WTC11 (cell line): Measurements from ENCODE around the gene COL5A1. TPM values are rescaled to one million over a fixed set of nuclear protein-coding genes. Genes with fewer than 3 reads are reported as not detected.

Source experiments
- ATAC-seq: fragments of 200-7000 bp; cut with Tn5 transposase; 2 replicates; pipeline ENCODE4 v1.10.0; 2021; ENCODE audit warnings: mild to moderate bottlenecking, moderate library complexity
- CTCF ChIA-PET: fragments of 300-600 bp; sonication (Branson Sonifier 250); formaldehyde crosslinking; loops from one replicate; lab custom pipeline; 2021; ENCODE audit warnings: antibody characterized with exemption; lab: Charles Lee
- POLR2A ChIA-PET: fragments of 350-600 bp; sonication (Branson Sonifier 250); formaldehyde crosslinking; loops from one replicate; lab custom pipeline; 2021; ENCODE audit warnings: antibody characterized with exemption; lab: Charles Lee
- DNase-seq: peaks from one replicate; pipeline ENCODE4 v3.0.0; 2021; ENCODE audit warnings: low spot score
- H3K27ac Mint-ChIP-seq: 2 replicates; pipeline ENCODE4 v1.8.0; 2021; ENCODE audit warnings: mixed read lengths
- H3K27me3 Mint-ChIP-seq: 2 replicates; pipeline ENCODE4 v1.8.0; 2021; ENCODE audit warnings: low read depth, mild to moderate bottlenecking, moderate library complexity, mixed read lengths
- H3K36me3 Mint-ChIP-seq: 2 replicates; pipeline ENCODE4 v1.8.0; 2021; ENCODE audit warnings: mixed read lengths
- H3K4me1 Mint-ChIP-seq: 2 replicates; pipeline ENCODE4 v1.8.0; 2022; ENCODE audit warnings: mixed read lengths
- H3K4me3 Mint-ChIP-seq: 2 replicates; pipeline ENCODE4 v1.8.0; 2021; ENCODE audit warnings: mild to moderate bottlenecking, moderate library complexity, mixed read lengths
- H3K9me3 Mint-ChIP-seq: 2 replicates; pipeline ENCODE4 v1.8.0; 2021; ENCODE audit warnings: mixed read lengths
- ATF2 ChIP-seq: sonication (generic); formaldehyde crosslinking; IDR thresholded peaks from 2 replicates; pipeline ENCODE4 v1.8.1; 2022; ENCODE audit warnings: low read depth, missing genetic modification reagents, borderline replicate concordance
- CREB1 ChIP-seq: sonication (generic); formaldehyde crosslinking; IDR thresholded peaks from 2 replicates; pipeline ENCODE4 v1.8.0; 2023; ENCODE audit warnings: mild to moderate bottlenecking, missing genetic modification reagents
- CREM ChIP-seq: sonication (generic); formaldehyde crosslinking; IDR thresholded peaks from 2 replicates; pipeline ENCODE4 v1.8.1; 2022; ENCODE audit warnings: mild to moderate bottlenecking, missing genetic modification reagents, moderate library complexity
- E2F4 ChIP-seq: sonication (generic); formaldehyde crosslinking; IDR thresholded peaks from 2 replicates; pipeline ENCODE4 v1.8.1; 2022; ENCODE audit warnings: low read depth, mild to moderate bottlenecking, moderate library complexity, missing genetic modification reagents, borderline replicate concordance
- FOXP1 ChIP-seq: sonication (generic); formaldehyde crosslinking; IDR thresholded peaks from 2 replicates; pipeline ENCODE4 v1.8.0; 2022; ENCODE audit warnings: missing genetic modification reagents, mild to moderate bottlenecking, moderate library complexity, borderline replicate concordance
- JAZF1 ChIP-seq: fragments of 250-450 bp; sonication (Bioruptor Pico); IDR thresholded peaks from 2 replicates; pipeline ENCODE4 v1.9.0; 2021; ENCODE audit warnings: moderate library complexity, mild to moderate bottlenecking, inconsistent platforms
- NR2C2 ChIP-seq: sonication (generic); formaldehyde crosslinking; IDR thresholded peaks from 2 replicates; pipeline ENCODE4 v1.8.0; 2022; ENCODE audit warnings: mild to moderate bottlenecking, missing genetic modification reagents
- PREB ChIP-seq: sonication (generic); formaldehyde crosslinking; IDR thresholded peaks from 2 replicates; pipeline ENCODE4 v1.8.1; 2022; ENCODE audit warnings: mild to moderate bottlenecking, missing genetic modification reagents, moderate library complexity, borderline replicate concordance
- RORB ChIP-seq: fragments of 250-450 bp; sonication (Bioruptor Pico); IDR thresholded peaks from 2 replicates; pipeline ENCODE4 v1.9.0; 2021; ENCODE audit warnings: mild to moderate bottlenecking
- TEAD4 ChIP-seq: sonication (generic); formaldehyde crosslinking; IDR thresholded peaks from 2 replicates; pipeline ENCODE4 v1.8.0; 2022; ENCODE audit warnings: mild to moderate bottlenecking, missing genetic modification reagents
- ZNF671 ChIP-seq: fragments of 250-450 bp; sonication (Bioruptor Pico); IDR thresholded peaks from 2 replicates; pipeline ENCODE4 v1.8.0; 2021; ENCODE audit warnings: mild to moderate bottlenecking
- total RNA-seq: library from RNA; stranded (reverse); gene quantifications from 3 replicates; pipeline ENCODE4 v1.2.3, GENCODE V29; 2021
- TF ChIP-seq, protein P1 (sequence below): fragments of 200-600 bp; IDR thresholded peaks from 2 replicates; pipeline ENCODE4 v1.8.0; 2022; ENCODE audit warnings: antibody characterized with exemption
- TF ChIP-seq, protein P2 (sequence below): fragments of 250-450 bp; sonication (Bioruptor Pico); IDR thresholded peaks from 2 replicates; pipeline ENCODE4 v1.8.0; 2021; ENCODE audit warnings: mild to moderate bottlenecking
- TF ChIP-seq, protein P3 (sequence below): sonication (generic); formaldehyde crosslinking; IDR thresholded peaks from 2 replicates; pipeline ENCODE4 v1.8.1; 2023; ENCODE audit warnings: mild to moderate bottlenecking, missing genetic modification reagents, moderate library complexity
- TF ChIP-seq, protein P4 (sequence below): fragments of 250-450 bp; sonication (Bioruptor Pico); conservative IDR thresholded peaks from 2 replicates; pipeline ENCODE4 v1.9.0; 2021; ENCODE audit warnings: mild to moderate bottlenecking

The COL5A1 gene
- total RNA-seq, 1 experiment from 2014 or later, result 13.5 TPM

GRCh38 chr9:134778156-134778555 is 136.6 kb downstream of the COL5A1 start:
- Mint-ChIP-seq H3K27me3 (no peaks in the 10 kb centered on the region), H3K9me3 (no peaks in the 10 kb centered on the region), H3K4me1 (no peaks in the 10 kb centered on the region; the same call in 1 of the 2 replicates), H3K27ac (no peak overlapping the region), H3K36me3 (no peaks in the 10 kb centered on the region), H3K4me3 (no peak overlapping the region)
- DNase-seq (no peak), ATAC-seq (no peak)
- ChIA-PET POLR2A (interaction anchor here (0.5 kb wide), 1 partner anchor 83 kb away, joined by 3 read pairs; no protein-coding TSS in a partner anchor), CTCF (interaction anchor here (0.5 to 2.2 kb wide), 53 partner anchors 9 to 409 kb away, joined by 3 to 24 read pairs (median 4); no protein-coding TSS in a partner anchor)
- TF ChIP-seq E2F4 (no peak), TEAD4 (CRISPR knock-in tag) (no peak), JAZF1 (CRISPR knock-in tag) (no peak), ZNF671 (CRISPR knock-in tag) (no peak), RORB (CRISPR knock-in tag) (no peak), PREB (CRISPR knock-in tag) (no peak), ATF2 (no peak), FOXP1 (CRISPR knock-in tag) (no peak), NR2C2 (CRISPR knock-in tag) (no peak), CREB1 (CRISPR knock-in tag) (no peak), CREM (CRISPR knock-in tag) (no peak)
- TF ChIP-seq, protein P1, sequence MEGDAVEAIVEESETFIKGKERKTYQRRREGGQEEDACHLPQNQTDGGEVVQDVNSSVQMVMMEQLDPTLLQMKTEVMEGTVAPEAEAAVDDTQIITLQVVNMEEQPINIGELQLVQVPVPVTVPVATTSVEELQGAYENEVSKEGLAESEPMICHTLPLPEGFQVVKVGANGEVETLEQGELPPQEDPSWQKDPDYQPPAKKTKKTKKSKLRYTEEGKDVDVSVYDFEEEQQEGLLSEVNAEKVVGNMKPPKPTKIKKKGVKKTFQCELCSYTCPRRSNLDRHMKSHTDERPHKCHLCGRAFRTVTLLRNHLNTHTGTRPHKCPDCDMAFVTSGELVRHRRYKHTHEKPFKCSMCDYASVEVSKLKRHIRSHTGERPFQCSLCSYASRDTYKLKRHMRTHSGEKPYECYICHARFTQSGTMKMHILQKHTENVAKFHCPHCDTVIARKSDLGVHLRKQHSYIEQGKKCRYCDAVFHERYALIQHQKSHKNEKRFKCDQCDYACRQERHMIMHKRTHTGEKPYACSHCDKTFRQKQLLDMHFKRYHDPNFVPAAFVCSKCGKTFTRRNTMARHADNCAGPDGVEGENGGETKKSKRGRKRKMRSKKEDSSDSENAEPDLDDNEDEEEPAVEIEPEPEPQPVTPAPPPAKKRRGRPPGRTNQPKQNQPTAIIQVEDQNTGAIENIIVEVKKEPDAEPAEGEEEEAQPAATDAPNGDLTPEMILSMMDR, result no peak
- TF ChIP-seq, protein P2, sequence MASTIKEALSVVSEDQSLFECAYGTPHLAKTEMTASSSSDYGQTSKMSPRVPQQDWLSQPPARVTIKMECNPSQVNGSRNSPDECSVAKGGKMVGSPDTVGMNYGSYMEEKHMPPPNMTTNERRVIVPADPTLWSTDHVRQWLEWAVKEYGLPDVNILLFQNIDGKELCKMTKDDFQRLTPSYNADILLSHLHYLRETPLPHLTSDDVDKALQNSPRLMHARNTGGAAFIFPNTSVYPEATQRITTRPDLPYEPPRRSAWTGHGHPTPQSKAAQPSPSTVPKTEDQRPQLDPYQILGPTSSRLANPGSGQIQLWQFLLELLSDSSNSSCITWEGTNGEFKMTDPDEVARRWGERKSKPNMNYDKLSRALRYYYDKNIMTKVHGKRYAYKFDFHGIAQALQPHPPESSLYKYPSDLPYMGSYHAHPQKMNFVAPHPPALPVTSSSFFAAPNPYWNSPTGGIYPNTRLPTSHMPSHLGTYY (CRISPR knock-in tag), result no peak
- TF ChIP-seq, protein P3, sequence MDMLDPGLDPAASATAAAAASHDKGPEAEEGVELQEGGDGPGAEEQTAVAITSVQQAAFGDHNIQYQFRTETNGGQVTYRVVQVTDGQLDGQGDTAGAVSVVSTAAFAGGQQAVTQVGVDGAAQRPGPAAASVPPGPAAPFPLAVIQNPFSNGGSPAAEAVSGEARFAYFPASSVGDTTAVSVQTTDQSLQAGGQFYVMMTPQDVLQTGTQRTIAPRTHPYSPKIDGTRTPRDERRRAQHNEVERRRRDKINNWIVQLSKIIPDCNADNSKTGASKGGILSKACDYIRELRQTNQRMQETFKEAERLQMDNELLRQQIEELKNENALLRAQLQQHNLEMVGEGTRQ (CRISPR knock-in tag), result no peak
- TF ChIP-seq, protein P4, sequence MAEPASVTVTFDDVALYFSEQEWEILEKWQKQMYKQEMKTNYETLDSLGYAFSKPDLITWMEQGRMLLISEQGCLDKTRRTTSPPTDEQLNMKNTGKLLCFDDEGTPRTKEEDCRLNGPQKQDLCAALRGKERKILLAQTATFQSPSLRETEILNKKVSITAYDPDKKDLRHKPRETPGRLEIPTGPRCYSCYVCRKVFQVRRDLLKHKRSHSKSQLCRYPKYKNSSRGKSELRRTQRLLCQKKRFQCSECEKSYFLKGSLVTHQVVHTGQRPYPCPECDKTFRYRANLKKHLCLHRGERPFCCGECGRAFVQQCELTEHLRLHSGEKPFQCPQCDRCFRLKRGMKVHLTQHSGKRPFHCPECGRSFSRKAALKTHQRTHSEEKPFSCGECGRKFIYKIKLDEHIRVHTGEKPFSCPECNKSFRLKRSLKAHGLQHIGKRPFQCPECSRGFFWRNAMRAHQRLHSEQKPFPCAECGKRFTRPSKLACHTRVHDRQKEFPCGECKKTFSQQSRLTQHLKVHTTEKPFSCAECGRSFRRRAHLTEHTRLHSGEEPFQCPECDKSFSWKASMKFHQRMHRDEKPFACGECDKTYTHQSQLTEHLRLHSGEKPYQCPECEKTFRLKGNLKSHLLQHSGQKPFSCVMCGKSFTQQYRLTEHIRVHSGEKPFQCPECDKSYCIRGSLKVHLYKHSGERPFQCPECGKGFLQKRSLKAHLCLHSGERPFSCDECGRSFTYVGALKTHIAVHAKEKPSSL (CRISPR knock-in tag), result no peak
